IMR-90 (cell line): Measurements from ENCODE around the gene SOX11. TPM values are rescaled to one million over a fixed set of nuclear protein-coding genes. Genes with fewer than 3 reads are reported as not detected.

Experiments
- ATAC-seq: fragments of 200-7000 bp; cut with Tn5 transposase; 2 replicates; pipeline ENCODE4 v1.9.1; 2020; ENCODE audit warnings: low read depth, mild to moderate bottlenecking, moderate library complexity
- BruUV-seq: library from RNA; stranded (reverse); fragments of 400-500 nt; replicated peaks from 2 replicates; lab custom pipeline; 2021; lab: Mats Ljungman, UMichigan
- CTCF ChIA-PET: fragments of 300-600 bp; formaldehyde crosslinking; extraction: SDS; loops from one replicate; lab custom pipeline; 2021; ENCODE audit warnings: antibody characterized with exemption; lab: Yijun Ruan, JAX
- POLR2A ChIA-PET: fragments of 300-600 bp; sonication (Branson Sonifier 250); formaldehyde crosslinking; loops from one replicate; lab custom pipeline; 2022; ENCODE audit warnings: antibody characterized with exemption; ENCODE audit not compliant: unreplicated experiment; lab: Charles Lee
- DNase-seq: peaks from one replicate; pipeline ENCODE4 v3.0.0; 2013
- H2AFZ ChIP-seq: replicated peaks from 2 replicates; pipeline ENCODE3; 2013; ENCODE audit warnings: low read length, mild to moderate bottlenecking; ENCODE audit not compliant: poor library complexity
- H2AK5ac ChIP-seq: 2 replicates; pipeline ENCODE4 v1.6.1; 2013; ENCODE audit warnings: low read depth, low read length, inconsistent platforms
- H2AK9ac ChIP-seq: replicated peaks from 2 replicates; pipeline ENCODE3; 2013; ENCODE audit warnings: mild to moderate bottlenecking, low read depth, low read length, moderate library complexity; ENCODE audit not compliant: poor library complexity
- H2BK120ac ChIP-seq: 2 replicates; pipeline ENCODE4 v1.6.1; 2013; ENCODE audit warnings: low read depth, low read length, inconsistent platforms
- H2BK15ac ChIP-seq: 3 replicates; pipeline ENCODE4 v1.6.1; 2013; ENCODE audit warnings: low read depth, low read length, inconsistent platforms
- H2BK20ac ChIP-seq: 2 replicates; pipeline ENCODE4 v1.6.1; 2013; ENCODE audit warnings: low read depth, mild to moderate bottlenecking, inconsistent platforms, low read length, moderate library complexity
- H2BK5ac ChIP-seq: 2 replicates; pipeline ENCODE4 v1.6.1; 2013; ENCODE audit warnings: mild to moderate bottlenecking, low read depth, low read length, inconsistent platforms; ENCODE audit not compliant: poor library complexity, severe bottlenecking
- H3K14ac ChIP-seq: replicated peaks from 2 replicates; pipeline ENCODE4 v1.6.1; 2013; ENCODE audit warnings: low read depth, low read length, inconsistent platforms
- H3K18ac ChIP-seq: 2 replicates; pipeline ENCODE4 v1.6.1; 2013; ENCODE audit warnings: low read depth, low read length, control low read depth
- H3K23ac ChIP-seq: 2 replicates; pipeline ENCODE4 v1.6.1; 2013; ENCODE audit warnings: low read depth, low read length, inconsistent platforms
- H3K27ac ChIP-seq: 2 replicates; pipeline ENCODE4 v1.5.1; 2013; ENCODE audit warnings: mild to moderate bottlenecking, control low read depth, low read length; ENCODE audit not compliant: insufficient read depth
- H3K27me3 ChIP-seq: 2 replicates; pipeline ENCODE4 v1.6.1; 2013; ENCODE audit warnings: low read length; ENCODE audit not compliant: control insufficient read depth, insufficient read depth
- H3K36me3 ChIP-seq: 2 replicates; pipeline ENCODE4 v1.6.1; 2013; ENCODE audit warnings: low read length, mixed read lengths; ENCODE audit not compliant: control insufficient read depth, insufficient read depth
- H3K4ac ChIP-seq: 2 replicates; pipeline ENCODE4 v1.6.1; 2013; ENCODE audit warnings: low read depth, low read length, inconsistent platforms
- H3K4me1 ChIP-seq: 2 replicates; pipeline ENCODE4 v1.6.1; 2013; ENCODE audit warnings: low read length, mixed read lengths; ENCODE audit not compliant: control insufficient read depth, insufficient read depth
- H3K4me2 ChIP-seq: 2 replicates; pipeline ENCODE4 v1.6.1; 2013; ENCODE audit warnings: low read depth, mild to moderate bottlenecking, control low read depth, low read length, moderate library complexity
- H3K4me3 ChIP-seq: 2 replicates; pipeline ENCODE4 v1.5.1; 2013; ENCODE audit warnings: low read depth, mild to moderate bottlenecking, control low read depth, low read length, moderate library complexity; ENCODE audit not compliant: insufficient read depth
- H3K56ac ChIP-seq: 2 replicates; pipeline ENCODE4 v1.6.1; 2013; ENCODE audit warnings: low read length, inconsistent platforms; ENCODE audit not compliant: insufficient read depth; ENCODE audit errors: extremely low read depth
- H3K79me1 ChIP-seq, 2 experiments: 2 replicates each; pipeline ENCODE4 v1.6.1; 2013; ENCODE audit warnings: low read length in 2 of 2, inconsistent platforms in 1 of 2, low read depth in 1 of 2
- H3K9ac ChIP-seq: 2 replicates; pipeline ENCODE4 v1.6.1; 2013; ENCODE audit warnings: low read depth, low read length, control low read depth
- H3K9me1 ChIP-seq: 2 replicates; pipeline ENCODE4 v1.6.1; 2013; ENCODE audit warnings: low read length, inconsistent platforms; ENCODE audit not compliant: insufficient read depth
- H3K9me3 ChIP-seq: 2 replicates; pipeline ENCODE4 v1.6.1; 2013; ENCODE audit warnings: low read length; ENCODE audit not compliant: control insufficient read depth, insufficient read depth
- H4K20me1 ChIP-seq: 2 replicates; pipeline ENCODE4 v1.6.1; 2013; ENCODE audit warnings: low read length, inconsistent platforms; ENCODE audit not compliant: insufficient read depth
- H4K5ac ChIP-seq: 2 replicates; pipeline ENCODE4 v1.6.1; 2013; ENCODE audit warnings: mild to moderate bottlenecking, low read depth, low read length, control low read depth
- H4K8ac ChIP-seq, 2 experiments: 2 replicates each; pipeline ENCODE4 v1.6.1; 2013; ENCODE audit warnings: low read depth in 2 of 2, low read length in 2 of 2, control low read depth in 1 of 2, inconsistent platforms in 1 of 2
- H4K91ac ChIP-seq: 2 replicates; pipeline ENCODE4 v1.6.1; 2013; ENCODE audit warnings: low read depth, low read length, inconsistent platforms; ENCODE audit not compliant: insufficient read depth
- CHD1 ChIP-seq: IDR thresholded peaks from 2 replicates; pipeline ENCODE4 v1.6.1; 2012; ENCODE audit warnings: low read depth, low read length, improper control_type of control experiment
- CTCF ChIP-seq: conservative IDR thresholded peaks from 2 replicates; pipeline ENCODE4 v1.5.1; 2012; ENCODE audit warnings: mild to moderate bottlenecking, low read depth, low read length, improper control_type of control experiment
- ELK1 ChIP-seq: fragments of 150-350 bp; IDR thresholded peaks from 2 replicates; pipeline ENCODE4 v1.6.1; 2016; ENCODE audit warnings: low read depth, mild to moderate bottlenecking, low read length, moderate library complexity, borderline replicate concordance
- MAFK ChIP-seq: IDR thresholded peaks from 2 replicates; pipeline ENCODE4 v1.6.1; 2012; ENCODE audit warnings: low read depth, low read length, improper control_type of control experiment
- POLR2A ChIP-seq: IDR thresholded peaks from 2 replicates; pipeline ENCODE4 v1.6.1; 2012; ENCODE audit warnings: mild to moderate bottlenecking, low read depth, low read length
- SMC3 ChIP-seq: fragments of 150-350 bp; IDR thresholded peaks from 2 replicates; pipeline ENCODE4 v1.6.1; 2016; ENCODE audit warnings: low read depth, mild to moderate bottlenecking, antibody characterized with exemption, low read length, moderate library complexity
- WGBS, 2 experiments: methylation state at CpG; one replicate each; pipeline versions ENCODE4 v1.1.5 to v1.1.7; 2013; ENCODE audit warnings: missing lambda C conversion rate in 2 of 2; ENCODE audit not compliant: insufficient read length in 1 of 2; ENCODE audit errors: extremely low coverage in 2 of 2; 5-methylcytosine and 5-hydroxymethylcytosine counted together
- dilution Hi-C: fragments of 300-500 bp; cut with HindIII; formaldehyde crosslinking; loops from one replicate; pipeline ENCODE4 v1.14.3; 2018; ENCODE audit warnings: low sequenced_read_pairs; ENCODE audit not compliant: unreplicated experiment
- in situ Hi-C: fragments of 300-500 bp; cut with MboI; formaldehyde crosslinking; loops from 3 replicates; pipeline ENCODE4 v1.14.3; 2019; ENCODE audit warnings: low sequenced_read_pairs, inconsistent platforms, mixed read lengths
- intact Hi-C: fragments of 100-400 bp; cut with micrococcal nuclease; formaldehyde crosslinking; loops from 2 replicates; pipeline ENCODE4 v1.10.0; 2022
- polyA plus RNA-seq, 3 experiments: library from polyadenylated mRNA; depleted of rRNA; stranded (reverse); fragments of >200 nt; gene quantifications; 2 replicates each; pipeline ENCODE4 v1.2.3, GENCODE V29; 2012; ENCODE audit warnings: low replicate concordance in 1 of 3
- total RNA-seq: library from RNA; depleted of rRNA; stranded (reverse); fragments of >200 nt; gene quantifications from 2 replicates; pipeline ENCODE4 v1.2.3, GENCODE V29; 2012

SOX11 gene
- total and polyA plus RNA-seq, 2 of the 4 experiments (the other 2 are of a cell fraction): 1.9 to 2.2 TPM

- Histone ChIP-seq H3K4ac (no peak overlapping the region), H4K91ac (no peak overlapping the region), H4K20me1 (no peaks in the 10 kb centered on the region), H2AK5ac (no peak overlapping the region), H2BK5ac (no peak overlapping the region), H4K5ac (no peak overlapping the region), H2BK15ac (no peak overlapping the region), H3K27me3 (no peaks in the 10 kb centered on the region), H3K9me3 (no peaks in the 10 kb centered on the region), H4K8ac (no peak overlapping the region), H3K4me2 (no peak overlapping the region), H3K27ac (no peak overlapping the region), H3K18ac (no peak overlapping the region), H2BK120ac (no peak overlapping the region), H2BK20ac (no peak overlapping the region), H3K79me1 (no peaks in the 10 kb centered on the region), H2AFZ (no peak overlapping the region), H3K9me1 (no peaks in the 10 kb centered on the region), H3K56ac (no peak overlapping the region), H3K9ac (no peak overlapping the region), H3K36me3 (no peaks in the 10 kb centered on the region), H3K4me1 (no peaks in the 10 kb centered on the region), H3K14ac (no peak overlapping the region), H3K4me3 (no peak overlapping the region), H3K23ac (no peak overlapping the region), H2AK9ac (no peak overlapping the region)
- dilution Hi-C loops (no loop called here), intact Hi-C loops (no loop called here), in situ Hi-C loops (no loop called here)
- TF ChIP-seq POLR2A (no peak), ELK1 (no peak), SMC3 (no peak), CHD1 (no peak), MAFK (no peak), CTCF (no peak)
- no CpG with 5 or more reads among the region's 4 CpGs for WGBS, 2 experiments
- no TSS peak for BruUV-seq
- CTCF ChIA-PET: no interaction called here
- POLR2A ChIA-PET: no interaction called here
- DNase-seq: no peak
- ATAC-seq: no peak
Measured at GRCh38 chr2:5657231-5657630, 35.0 kb upstream of the SOX11 start.
